ENCODE results near the gene ECM2. TPM values are rescaled to one million over a fixed set of nuclear protein-coding genes. Genes with fewer than 3 reads are reported as not detected.

ECM2 gene
- total and polyA plus RNA-seq, 2 of the 8 experiments (the other 6 are each of a cell fraction or from before 2014, with no cell fraction given) = not detected

GRCh38 chr9:92550765-92551164 lies 15.0 kb upstream of the ECM2 start (continued):
- no peak for TF ChIP-seq CHD7 (IDR thresholded peaks at IDR 0.05; ENCODE audit: insufficient replicate concordance, low read length)
- TF ChIP-seq SIX5 (IDR thresholded peaks at IDR 0.05; ENCODE audit: low read depth, low read length) = no peak
- no peak for TF ChIP-seq JUN (IDR thresholded peaks at IDR 0.05; ENCODE audit: low read depth, low read length)
- no peak for TF ChIP-seq KDM1A (IDR thresholded peaks at IDR 0.05; ENCODE audit: borderline replicate concordance, low read length)
- TF ChIP-seq POU5F1 (IDR thresholded peaks at IDR 0.05; ENCODE audit: low read depth, low read length) = no peak
- no peak for TF ChIP-seq PHF8 (conservative IDR thresholded peaks at IDR 0.05; ENCODE audit: low read depth, low read length)
- TF ChIP-seq SP1 (IDR thresholded peaks at IDR 0.05; ENCODE audit: low read depth, low read length) = no peak
- TF ChIP-seq TEAD4 (IDR thresholded peaks at IDR 0.05; ENCODE audit: low read depth, low read length) = no peak
- no peak for TF ChIP-seq CEBPB (IDR thresholded peaks at IDR 0.05; ENCODE audit: low read depth, low read length)
- TF ChIP-seq TBP (IDR thresholded peaks at IDR 0.05; ENCODE audit: low read depth, low read length) = no peak
- TF ChIP-seq CTBP2 (IDR thresholded peaks at IDR 0.05; ENCODE audit: borderline replicate concordance, insufficient read depth, insufficient read length, low read length) = no peak
- no peak for TF ChIP-seq GABPA (IDR thresholded peaks at IDR 0.05; ENCODE audit: borderline replicate concordance, insufficient read depth, low read length)
- no peak for TF ChIP-seq NRF1 (IDR thresholded peaks at IDR 0.05; ENCODE audit: low read depth, low read length)
